ENCODE results near the gene PYGB.

PYGB gene

GRCh38 chr20:25216199-25216945 is 31.5 kb upstream of the PYGB start:
- DNase-seq: no peak

- no peak for DNase-seq
These were observed 30.4 kb upstream of the PYGB start for GRCh38 chr20:25217161-25218108.

- DNase-seq: no peak
These were observed 29.8 kb upstream of the PYGB start for GRCh38 chr20:25218109-25218486.

- no peak for DNase-seq
These were observed 29.4 kb upstream of the PYGB start for GRCh38 chr20:25218492-25218891.

- no peak for DNase-seq
These were observed 28.5 kb upstream of the PYGB start for GRCh38 chr20:25219365-25219764.

- DNase-seq: no peak
These were observed 27.7 kb upstream of the PYGB start for GRCh38 chr20:25220021-25220730.

- no peak for DNase-seq
These were observed 26.9 kb upstream of the PYGB start for GRCh38 chr20:25220810-25221591.

GRCh38 chr20:25221592-25222460 is 26.1 kb upstream of the PYGB start:
- DNase-seq: no peak

- no peak for DNase-seq
These were observed 25.3 kb upstream of the PYGB start for GRCh38 chr20:25222461-25223178.

- no peak for DNase-seq
These were observed 24.7 kb upstream of the PYGB start for GRCh38 chr20:25223179-25223661.

GRCh38 chr20:25223765-25224720 is 23.8 kb upstream of the PYGB start:
- DNase-seq: no peak

- DNase-seq: no peak
These were observed 22.9 kb upstream of the PYGB start for GRCh38 chr20:25224941-25225340.

- no peak for DNase-seq
These were observed 22.0 kb upstream of the PYGB start for GRCh38 chr20:25225642-25226432.

GRCh38 chr20:25226433-25227316 is 21.2 kb upstream of the PYGB start:
- DNase-seq: no peak

GRCh38 chr20:25227317-25227831 is 20.5 kb upstream of the PYGB start:
- DNase-seq: no peak

- no peak for DNase-seq
These were observed 18.3 kb upstream of the PYGB start for GRCh38 chr20:25229486-25230165.
